ENCODE data around the gene RING1. TPM values are rescaled to one million over a fixed set of nuclear protein-coding genes. Genes with fewer than 3 reads are reported as not detected.

The RING1 gene
- total and polyA plus RNA-seq, 10 of the 15 experiments (the other 5 are each of a cell fraction or from before 2014, with no cell fraction given): 2.0 to 27.2 (median 15.8) TPM

DNA sequence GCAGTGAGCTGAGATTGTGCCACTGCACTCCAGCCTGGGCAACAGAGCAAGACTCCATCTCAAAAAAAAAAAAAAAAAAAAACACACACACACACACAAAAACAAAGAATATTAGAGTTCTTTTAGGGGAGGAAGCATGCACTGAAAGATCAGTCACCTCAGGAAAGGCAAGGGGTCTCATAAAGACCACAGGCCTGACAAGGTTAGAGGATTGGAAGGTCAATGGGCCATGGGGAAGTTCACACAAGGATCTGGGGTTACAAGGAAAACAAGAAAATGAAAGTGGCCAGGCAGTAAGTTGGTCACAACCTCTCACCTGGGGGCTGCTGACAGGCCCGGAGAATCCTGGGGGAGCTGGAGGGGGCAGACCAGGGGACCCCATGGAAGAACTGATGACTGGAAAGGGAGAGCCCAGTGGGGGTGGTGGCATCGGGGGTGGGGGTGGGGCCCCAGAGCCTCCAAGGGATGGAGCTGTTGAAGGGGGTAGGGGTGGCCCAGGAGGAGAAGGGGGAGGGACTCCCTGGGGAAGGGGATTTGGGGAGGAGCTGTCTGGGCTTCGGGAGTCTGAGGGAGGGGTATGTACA, 9.4 kb upstream of the RING1 start:
- ATAC-seq: no peak
- Histone ChIP-seq H3K9me3 (replicated peaks; ENCODE audit: control insufficient read depth, insufficient read depth, low read length) (no peaks in the 10 kb centered on the region), H3K9ac (ENCODE audit: control insufficient read depth, insufficient read depth, low read length) (no peak overlapping the region), H3K79me2 (ENCODE audit: control insufficient read depth, insufficient read depth, low read length) (peaks cover 33% of the 10 kb centered on the region), H3K4me2 (ENCODE audit: control insufficient read depth, insufficient read depth) (peak overlapping the region; percentile 77), H2AFZ (ENCODE audit: control insufficient read depth, low read depth, low read length) (no peak overlapping the region), H3K4me3 (peak overlapping the region; percentile 75; the same call in 1 of the 2 replicates), H3K36me3 (ENCODE audit: control insufficient read depth in 2 of 2, insufficient read depth in 2 of 2, low read length in 1 of 2) (peaks cover 19 to 41% of the 10 kb centered on the region in 2 experiments), H3K4me1 (ENCODE audit: control insufficient read depth, insufficient read depth, low read length) (peaks cover 24% of the 10 kb centered on the region), H3K27me3 (replicated peaks in 1 of 2; ENCODE audit: control insufficient read depth in 2 of 2, insufficient read depth in 2 of 2, low read length in 1 of 2) (no peaks in the 10 kb centered on the region), H4K20me1 (ENCODE audit: control insufficient read depth, insufficient read depth) (no peaks in the 10 kb centered on the region), H3K27ac (ENCODE audit: control insufficient read depth, insufficient read depth) (no peak overlapping the region; the same call in 1 of the 2 replicates)
- POLR2A ChIA-PET: interaction anchor here (0.7 to 1.4 kb wide), 7 partner anchors 10 to 78 kb away, joined by 3 to 12 read pairs (median 3); partner anchors contain the start of genes B3GALT4 and RING1
- SMC1A ChIA-PET (ENCODE audit: uncharacterized antibody, unreplicated experiment): interaction anchor here (1.0 to 1.8 kb wide), 2 partner anchors 10 to 49 kb away, joined by 3 to 5 read pairs; no protein-coding TSS in a partner anchor
- BruUV-seq (replicated peaks): no TSS peak
- in situ Hi-C loops (cut with MboI): no loop called here
- WGBS (ENCODE audit: insufficient coverage, insufficient replicate concordance, low lambda C conversion rate, missing lambda C conversion rate): 50% methylated on average over 2 of the region's 3 CpGs
- no peak for DNase-seq (ENCODE audit: low read depth, low spot score)
- intact Hi-C loops (cut with micrococcal nuclease; ENCODE audit: unreplicated experiment): no loop called here
- CTCF ChIA-PET: interaction anchor here (1.0 to 5.8 kb wide), 8 partner anchors 10 to 74 kb away, joined by 3 to 41 read pairs (median 8); partner anchors contain the start of gene RING1
- no peak for FAIRE-seq
- RAD21 ChIA-PET (ENCODE audit: unreplicated experiment): interaction anchor here (1.0 to 1.9 kb wide), 4 partner anchors 9 to 50 kb away, joined by 3 to 11 read pairs (median 4); partner anchors contain the start of gene RING1
- TF ChIP-seq, protein P1, sequence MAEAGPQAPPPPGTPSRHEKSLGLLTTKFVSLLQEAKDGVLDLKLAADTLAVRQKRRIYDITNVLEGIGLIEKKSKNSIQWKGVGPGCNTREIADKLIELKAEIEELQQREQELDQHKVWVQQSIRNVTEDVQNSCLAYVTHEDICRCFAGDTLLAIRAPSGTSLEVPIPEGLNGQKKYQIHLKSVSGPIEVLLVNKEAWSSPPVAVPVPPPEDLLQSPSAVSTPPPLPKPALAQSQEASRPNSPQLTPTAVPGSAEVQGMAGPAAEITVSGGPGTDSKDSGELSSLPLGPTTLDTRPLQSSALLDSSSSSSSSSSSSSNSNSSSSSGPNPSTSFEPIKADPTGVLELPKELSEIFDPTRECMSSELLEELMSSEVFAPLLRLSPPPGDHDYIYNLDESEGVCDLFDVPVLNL (IDR thresholded peaks at IDR 0.05; ENCODE audit: low read depth, low read length): no peak
- no peak for TF ChIP-seq STAT3 (IDR thresholded peaks at IDR 0.05; ENCODE audit: low read depth, low read length)
- TF ChIP-seq CHD4 (IDR thresholded peaks at IDR 0.05): no peak
- TF ChIP-seq RCOR1 (conservative IDR thresholded peaks at IDR 0.05; ENCODE audit: low read depth, low read length): no peak
- no peak for TF ChIP-seq YY1 (IDR thresholded peaks at IDR 0.05; ENCODE audit: low read depth, low read length)
- TF ChIP-seq, protein P2, sequence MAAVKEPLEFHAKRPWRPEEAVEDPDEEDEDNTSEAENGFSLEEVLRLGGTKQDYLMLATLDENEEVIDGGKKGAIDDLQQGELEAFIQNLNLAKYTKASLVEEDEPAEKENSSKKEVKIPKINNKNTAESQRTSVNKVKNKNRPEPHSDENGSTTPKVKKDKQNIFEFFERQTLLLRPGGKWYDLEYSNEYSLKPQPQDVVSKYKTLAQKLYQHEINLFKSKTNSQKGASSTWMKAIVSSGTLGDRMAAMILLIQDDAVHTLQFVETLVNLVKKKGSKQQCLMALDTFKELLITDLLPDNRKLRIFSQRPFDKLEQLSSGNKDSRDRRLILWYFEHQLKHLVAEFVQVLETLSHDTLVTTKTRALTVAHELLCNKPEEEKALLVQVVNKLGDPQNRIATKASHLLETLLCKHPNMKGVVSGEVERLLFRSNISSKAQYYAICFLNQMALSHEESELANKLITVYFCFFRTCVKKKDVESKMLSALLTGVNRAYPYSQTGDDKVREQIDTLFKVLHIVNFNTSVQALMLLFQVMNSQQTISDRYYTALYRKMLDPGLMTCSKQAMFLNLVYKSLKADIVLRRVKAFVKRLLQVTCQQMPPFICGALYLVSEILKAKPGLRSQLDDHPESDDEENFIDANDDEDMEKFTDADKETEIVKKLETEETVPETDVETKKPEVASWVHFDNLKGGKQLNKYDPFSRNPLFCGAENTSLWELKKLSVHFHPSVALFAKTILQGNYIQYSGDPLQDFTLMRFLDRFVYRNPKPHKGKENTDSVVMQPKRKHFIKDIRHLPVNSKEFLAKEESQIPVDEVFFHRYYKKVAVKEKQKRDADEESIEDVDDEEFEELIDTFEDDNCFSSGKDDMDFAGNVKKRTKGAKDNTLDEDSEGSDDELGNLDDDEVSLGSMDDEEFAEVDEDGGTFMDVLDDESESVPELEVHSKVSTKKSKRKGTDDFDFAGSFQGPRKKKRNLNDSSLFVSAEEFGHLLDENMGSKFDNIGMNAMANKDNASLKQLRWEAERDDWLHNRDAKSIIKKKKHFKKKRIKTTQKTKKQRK (IDR thresholded peaks at IDR 0.05; ENCODE audit: low read depth, low read length): no peak
- TF ChIP-seq, protein P3, sequence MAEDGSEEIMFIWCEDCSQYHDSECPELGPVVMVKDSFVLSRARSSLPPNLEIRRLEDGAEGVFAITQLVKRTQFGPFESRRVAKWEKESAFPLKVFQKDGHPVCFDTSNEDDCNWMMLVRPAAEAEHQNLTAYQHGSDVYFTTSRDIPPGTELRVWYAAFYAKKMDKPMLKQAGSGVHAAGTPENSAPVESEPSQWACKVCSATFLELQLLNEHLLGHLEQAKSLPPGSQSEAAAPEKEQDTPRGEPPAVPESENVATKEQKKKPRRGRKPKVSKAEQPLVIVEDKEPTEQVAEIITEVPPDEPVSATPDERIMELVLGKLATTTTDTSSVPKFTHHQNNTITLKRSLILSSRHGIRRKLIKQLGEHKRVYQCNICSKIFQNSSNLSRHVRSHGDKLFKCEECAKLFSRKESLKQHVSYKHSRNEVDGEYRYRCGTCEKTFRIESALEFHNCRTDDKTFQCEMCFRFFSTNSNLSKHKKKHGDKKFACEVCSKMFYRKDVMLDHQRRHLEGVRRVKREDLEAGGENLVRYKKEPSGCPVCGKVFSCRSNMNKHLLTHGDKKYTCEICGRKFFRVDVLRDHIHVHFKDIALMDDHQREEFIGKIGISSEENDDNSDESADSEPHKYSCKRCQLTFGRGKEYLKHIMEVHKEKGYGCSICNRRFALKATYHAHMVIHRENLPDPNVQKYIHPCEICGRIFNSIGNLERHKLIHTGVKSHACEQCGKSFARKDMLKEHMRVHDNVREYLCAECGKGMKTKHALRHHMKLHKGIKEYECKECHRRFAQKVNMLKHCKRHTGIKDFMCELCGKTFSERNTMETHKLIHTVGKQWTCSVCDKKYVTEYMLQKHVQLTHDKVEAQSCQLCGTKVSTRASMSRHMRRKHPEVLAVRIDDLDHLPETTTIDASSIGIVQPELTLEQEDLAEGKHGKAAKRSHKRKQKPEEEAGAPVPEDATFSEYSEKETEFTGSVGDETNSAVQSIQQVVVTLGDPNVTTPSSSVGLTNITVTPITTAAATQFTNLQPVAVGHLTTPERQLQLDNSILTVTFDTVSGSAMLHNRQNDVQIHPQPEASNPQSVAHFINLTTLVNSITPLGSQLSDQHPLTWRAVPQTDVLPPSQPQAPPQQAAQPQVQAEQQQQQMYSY (CRISPR knock-in tag; IDR thresholded peaks at IDR 0.05): no peak
- no peak for TF ChIP-seq CHD1 (IDR thresholded peaks at IDR 0.05; ENCODE audit: low read depth, low read length)
- no peak for TF ChIP-seq YBX1 (IDR thresholded peaks at IDR 0.05)
- TF ChIP-seq BACH1 (IDR thresholded peaks at IDR 0.05; ENCODE audit: borderline replicate concordance): no peak
- TF ChIP-seq, protein P4, sequence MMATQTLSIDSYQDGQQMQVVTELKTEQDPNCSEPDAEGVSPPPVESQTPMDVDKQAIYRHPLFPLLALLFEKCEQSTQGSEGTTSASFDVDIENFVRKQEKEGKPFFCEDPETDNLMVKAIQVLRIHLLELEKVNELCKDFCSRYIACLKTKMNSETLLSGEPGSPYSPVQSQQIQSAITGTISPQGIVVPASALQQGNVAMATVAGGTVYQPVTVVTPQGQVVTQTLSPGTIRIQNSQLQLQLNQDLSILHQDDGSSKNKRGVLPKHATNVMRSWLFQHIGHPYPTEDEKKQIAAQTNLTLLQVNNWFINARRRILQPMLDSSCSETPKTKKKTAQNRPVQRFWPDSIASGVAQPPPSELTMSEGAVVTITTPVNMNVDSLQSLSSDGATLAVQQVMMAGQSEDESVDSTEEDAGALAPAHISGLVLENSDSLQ (IDR thresholded peaks at IDR 0.05): no peak
- TF ChIP-seq ZNF207 (IDR thresholded peaks at IDR 0.05; ENCODE audit: borderline replicate concordance): no peak
- TF ChIP-seq ZNF384 (IDR thresholded peaks at IDR 0.05; ENCODE audit: borderline replicate concordance, low read depth, low read length): no peak
